Fibroblast of lung (primary cell): ENCODE data around the gene CR2. TPM values are rescaled to one million over a fixed set of nuclear protein-coding genes. Genes with fewer than 3 reads are reported as not detected.

Experiments used
- DNase-seq, 2 donors: peaks; one replicate each; pipeline versions ENCODE4 v3.0.0 to v3.0.0-alpha.2; 2010; ENCODE audit warnings: low read depth in 2 of 2
- H2AFZ ChIP-seq: 2 replicates; pipeline ENCODE4 v1.5.1; 2012; ENCODE audit warnings: low read length, control low read depth, inconsistent platforms
- H3K27ac ChIP-seq: 2 replicates; pipeline ENCODE4 v1.5.1; 2011; ENCODE audit warnings: low read length, control low read depth; ENCODE audit not compliant: insufficient read depth
- H3K27me3 ChIP-seq: 2 replicates; pipeline ENCODE4 v1.5.1; 2011; ENCODE audit warnings: mild to moderate bottlenecking, low read length; ENCODE audit not compliant: control insufficient read depth, insufficient read depth
- H3K36me3 ChIP-seq: 2 replicates; pipeline ENCODE4 v1.5.1; 2011; ENCODE audit warnings: low read length; ENCODE audit not compliant: control insufficient read depth, insufficient read depth
- H3K4me1 ChIP-seq: 2 replicates; pipeline ENCODE4 v1.5.1; 2011; ENCODE audit warnings: low read length; ENCODE audit not compliant: control insufficient read depth, insufficient read depth; ENCODE audit errors: extremely low read depth
- H3K4me2 ChIP-seq: 2 replicates; pipeline ENCODE4 v1.5.1; 2011; ENCODE audit warnings: low read length, control low read depth; ENCODE audit not compliant: insufficient read depth; ENCODE audit errors: extremely low read depth
- H3K4me3 ChIP-seq, 4 experiments: fragments of 200-600 bp in 1 of 4; sonication (generic) in 1 of 4; replicated peaks in 1 of 4; 2 replicates each; pipeline ENCODE4 v1.5.1; 2011 to 2016; ENCODE audit warnings: low read length in 4 of 4, low read depth in 3 of 4, mild to moderate bottlenecking in 3 of 4, control low read depth in 2 of 4, inconsistent platforms in 1 of 4, mixed read lengths in 1 of 4; ENCODE audit not compliant: insufficient read depth in 1 of 4; ENCODE audit errors: control extremely low read depth in 1 of 4
- H3K79me2 ChIP-seq: 2 replicates; pipeline ENCODE4 v1.5.1; 2012; ENCODE audit warnings: mild to moderate bottlenecking, low read length, inconsistent platforms; ENCODE audit not compliant: control insufficient read depth, insufficient read depth
- H3K9ac ChIP-seq: 2 replicates; pipeline ENCODE4 v1.5.1; 2011; ENCODE audit warnings: mild to moderate bottlenecking, low read length, control low read depth; ENCODE audit not compliant: insufficient read depth
- H3K9me3 ChIP-seq: 2 replicates; pipeline ENCODE4 v1.5.1; 2012; ENCODE audit warnings: low read depth, low read length; ENCODE audit not compliant: control insufficient read depth, insufficient read depth
- H4K20me1 ChIP-seq: 2 replicates; pipeline ENCODE4 v1.5.1; 2011; ENCODE audit warnings: low read length; ENCODE audit not compliant: control insufficient read depth, insufficient read depth; ENCODE audit errors: extremely low read depth
- EZH2 ChIP-seq: IDR thresholded peaks from 2 replicates; pipeline ENCODE4 v1.5.1; 2012; ENCODE audit warnings: low read length, control low read depth, mild to moderate bottlenecking; ENCODE audit errors: missing control alignments
- polyA plus RNA-seq, 2 donors: library from polyadenylated mRNA; depleted of rRNA in 1 of 2; stranded (reverse) in 1 of 2; unstranded in 1 of 2; fragments of >200 nt; gene quantifications; 2 replicates each; pipeline ENCODE4 v1.2.1, GENCODE V29; 2011 to 2012; ENCODE audit warnings: missing spikeins in 1 of 2
- total RNA-seq: library from RNA; depleted of rRNA; stranded (reverse); fragments of >200 nt; gene quantifications from 2 replicates; pipeline ENCODE4 v1.2.1, GENCODE V29; 2014
- TF ChIP-seq, protein P1 (sequence below), 2 donors: IDR thresholded peaks in 1 of 2; conservative IDR thresholded peaks in 1 of 2; 1 replicate in 1 of 2; 2 replicates in 1 of 2; pipeline ENCODE4 v1.5.1; 2011 to 2012; ENCODE audit warnings: low read length in 2 of 2, control low read depth in 1 of 2, inconsistent platforms in 1 of 2, low read depth in 1 of 2, mild to moderate bottlenecking in 1 of 2

The CR2 gene
- total and polyA plus RNA-seq, 2 donors (not counting 1 experiment from before 2014, with no cell fraction given): not detected

DNA sequence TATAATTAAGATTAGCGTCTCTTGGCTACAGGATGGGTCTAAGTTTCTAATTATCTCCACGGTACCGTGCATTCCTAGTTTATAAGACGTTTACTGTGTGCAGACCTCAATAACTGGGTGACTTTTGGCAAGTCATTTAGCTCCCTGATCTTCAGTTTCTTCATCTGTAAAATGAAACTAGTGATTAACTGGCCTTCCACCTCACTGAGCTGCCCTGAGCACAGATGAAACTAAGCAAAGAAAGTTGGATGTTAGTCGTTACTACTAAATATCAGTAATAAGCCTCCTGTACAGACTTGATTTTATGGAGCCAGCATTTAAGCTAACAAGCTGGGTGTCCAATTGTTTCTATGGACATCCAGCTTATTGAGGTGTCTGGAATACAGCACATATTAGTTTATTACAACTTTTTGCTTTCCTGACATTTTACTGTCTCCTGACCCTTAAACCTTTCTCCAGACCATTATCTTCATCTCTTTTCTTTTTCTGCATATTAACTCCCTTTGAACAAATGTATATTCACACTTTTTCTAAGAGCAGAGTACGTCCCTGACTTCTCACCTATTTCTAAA lies 1.1 kb downstream of the CR2 start:
- Histone ChIP-seq H3K27ac (no peak overlapping the region), H3K4me3 (no peak overlapping the region), H3K9ac (no peak overlapping the region), H3K79me2 (no peaks in the 10 kb centered on the region), H3K9me3 (no peaks in the 10 kb centered on the region), H3K4me1 (no peaks in the 10 kb centered on the region), H3K36me3 (no peaks in the 10 kb centered on the region), H4K20me1 (no peaks in the 10 kb centered on the region), H3K4me2 (no peak overlapping the region), H3K27me3 (peaks cover 17% of the 10 kb centered on the region), H2AFZ (no peak overlapping the region)
- no peak for TF ChIP-seq EZH2
- TF ChIP-seq, protein P1, sequence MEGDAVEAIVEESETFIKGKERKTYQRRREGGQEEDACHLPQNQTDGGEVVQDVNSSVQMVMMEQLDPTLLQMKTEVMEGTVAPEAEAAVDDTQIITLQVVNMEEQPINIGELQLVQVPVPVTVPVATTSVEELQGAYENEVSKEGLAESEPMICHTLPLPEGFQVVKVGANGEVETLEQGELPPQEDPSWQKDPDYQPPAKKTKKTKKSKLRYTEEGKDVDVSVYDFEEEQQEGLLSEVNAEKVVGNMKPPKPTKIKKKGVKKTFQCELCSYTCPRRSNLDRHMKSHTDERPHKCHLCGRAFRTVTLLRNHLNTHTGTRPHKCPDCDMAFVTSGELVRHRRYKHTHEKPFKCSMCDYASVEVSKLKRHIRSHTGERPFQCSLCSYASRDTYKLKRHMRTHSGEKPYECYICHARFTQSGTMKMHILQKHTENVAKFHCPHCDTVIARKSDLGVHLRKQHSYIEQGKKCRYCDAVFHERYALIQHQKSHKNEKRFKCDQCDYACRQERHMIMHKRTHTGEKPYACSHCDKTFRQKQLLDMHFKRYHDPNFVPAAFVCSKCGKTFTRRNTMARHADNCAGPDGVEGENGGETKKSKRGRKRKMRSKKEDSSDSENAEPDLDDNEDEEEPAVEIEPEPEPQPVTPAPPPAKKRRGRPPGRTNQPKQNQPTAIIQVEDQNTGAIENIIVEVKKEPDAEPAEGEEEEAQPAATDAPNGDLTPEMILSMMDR (conservative IDR thresholded peaks at IDR 0.05 in 1 of 2, IDR thresholded peaks at IDR 0.05 in 1 of 2; ENCODE audit: low read depth in 1 of 2, low read length in 2 of 2): no peak
- DNase-seq: no peak

DNA sequence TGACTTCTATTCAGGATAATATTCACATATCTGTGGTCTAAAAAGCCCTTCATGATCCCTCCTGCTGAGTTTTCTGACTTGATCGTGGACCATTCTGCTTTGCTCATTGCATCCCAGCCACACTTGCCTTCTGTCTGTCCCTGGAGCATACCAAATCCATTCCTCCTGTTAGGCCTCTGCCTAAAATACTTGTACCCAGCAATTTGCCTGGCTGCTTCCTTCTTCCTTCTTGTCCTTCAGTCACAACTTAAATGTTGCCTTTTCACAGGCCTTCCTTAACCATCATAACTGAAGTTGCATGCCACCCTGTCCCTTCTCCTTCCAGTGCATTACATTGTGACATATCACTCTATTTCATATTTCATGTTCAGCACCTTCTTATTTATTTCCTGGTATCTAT lies 4.3 kb downstream of the CR2 start:
- Histone ChIP-seq H3K27me3 (peaks cover 11% of the 10 kb centered on the region), H4K20me1 (no peaks in the 10 kb centered on the region), H3K4me3 (no peak overlapping the region), H3K36me3 (no peaks in the 10 kb centered on the region), H3K27ac (no peak overlapping the region), H3K9ac (no peak overlapping the region), H3K79me2 (no peaks in the 10 kb centered on the region), H2AFZ (no peak overlapping the region), H3K9me3 (no peaks in the 10 kb centered on the region), H3K4me2 (no peak overlapping the region), H3K4me1 (no peaks in the 10 kb centered on the region)
- DNase-seq: no peak
- TF ChIP-seq, protein P1 (conservative IDR thresholded peaks at IDR 0.05 in 1 of 2, IDR thresholded peaks at IDR 0.05 in 1 of 2; ENCODE audit: low read depth in 1 of 2, low read length in 2 of 2): no peak
- no peak for TF ChIP-seq EZH2

DNA sequence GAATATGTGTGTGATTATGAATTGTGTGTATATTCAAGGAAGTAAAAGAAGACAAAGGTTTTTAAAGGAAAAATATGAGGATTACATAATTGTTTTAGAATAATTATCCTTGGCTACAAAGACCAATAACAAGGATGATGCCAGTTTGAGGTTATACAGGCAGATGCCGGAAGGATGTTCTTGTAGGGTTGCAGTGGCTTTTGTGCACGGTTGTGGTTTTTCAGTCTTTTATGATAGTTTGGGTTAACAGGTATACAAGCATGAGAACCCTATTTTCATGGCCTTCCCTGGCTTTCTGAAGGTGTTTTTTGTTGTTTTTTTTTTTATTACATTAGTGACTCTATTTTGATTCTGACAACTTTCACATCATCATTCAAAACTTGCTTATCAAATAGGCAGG lies 4.9 kb downstream of the CR2 start:
- Histone ChIP-seq H3K79me2 (no peaks in the 10 kb centered on the region), H3K4me2 (no peak overlapping the region), H3K4me3 (no peak overlapping the region), H3K36me3 (no peaks in the 10 kb centered on the region), H3K4me1 (no peaks in the 10 kb centered on the region), H3K27ac (no peak overlapping the region), H3K9ac (no peak overlapping the region), H4K20me1 (no peaks in the 10 kb centered on the region), H3K27me3 (peaks cover 7% of the 10 kb centered on the region), H3K9me3 (no peaks in the 10 kb centered on the region), H2AFZ (no peak overlapping the region)
- TF ChIP-seq, protein P1 (conservative IDR thresholded peaks at IDR 0.05 in 1 of 2, IDR thresholded peaks at IDR 0.05 in 1 of 2; ENCODE audit: low read depth in 1 of 2, low read length in 2 of 2): no peak
- TF ChIP-seq EZH2: no peak
- DNase-seq: no peak
